Stimulated activated CD8-positive, alpha-beta memory T cell treated with anti-CD3 and anti-CD28 coated beads, Interleukin-7, amount 100 ng/mL, for 1 hour (primary cell): ENCODE measurements around the gene FCRL5.
"Not testable (repeated sequence)": the region's sequence is repeated elsewhere in the genome, so short reads cannot be mapped to it uniquely, and the experiment has no call there.

Source experiments
- DNase-seq, 2 donors: peaks; one replicate each; pipeline ENCODE4 v3.0.0-alpha.2; 2020; ENCODE audit warnings: low read depth in 2 of 2

Gene FCRL5

GRCh38 chr1:157551694-157552693 lies at the start of gene FCRL5:
Gene FCRL5, minus strand, starts transcription at chr1:157552515. Its CDS starts 153 bp downstream, at chr1:157552362.
- DNase-seq = no peak

- no peak for DNase-seq
These were observed 47.9 kb upstream of the FCRL5 start for GRCh38 chr1:157600236-157600635.

- DNase-seq = no peak
These were observed 45.8 kb upstream of the FCRL5 start, which contains the start of gene FCRL4 for GRCh38 chr1:157597959-157598667. Gene FCRL4, minus strand, starts transcription at chr1:157598085. Its CDS starts 141 bp downstream, at chr1:157597944.

GRCh38 chr1:157596384-157596783 lies 44.1 kb upstream of the FCRL5 start:
- DNase-seq = no peak

GRCh38 chr1:157595356-157595755 lies 43.0 kb upstream of the FCRL5 start:
- DNase-seq = no peak

GRCh38 chr1:157585984-157586383 lies 33.7 kb upstream of the FCRL5 start:
- DNase-seq = no peak

- DNase-seq = no peak
These were observed 32.2 kb upstream of the FCRL5 start for GRCh38 chr1:157584503-157584902.

GRCh38 chr1:157580828-157581210 lies 28.5 kb upstream of the FCRL5 start:
- no peak for DNase-seq

GRCh38 chr1:157580179-157580827 lies 28.0 kb upstream of the FCRL5 start:
- no peak for DNase-seq

GRCh38 chr1:157577420-157577819 lies 25.1 kb upstream of the FCRL5 start:
- no peak for DNase-seq

GRCh38 chr1:157575744-157576143 lies 23.4 kb upstream of the FCRL5 start:
- DNase-seq = no peak

GRCh38 chr1:157574836-157575235 lies 22.5 kb upstream of the FCRL5 start:
- DNase-seq = no peak

- DNase-seq = no peak
These were observed 14.4 kb upstream of the FCRL5 start for GRCh38 chr1:157566484-157567300.

- DNase-seq = no peak
These were observed 10.2 kb upstream of the FCRL5 start for GRCh38 chr1:157562515-157562914.

GRCh38 chr1:157558119-157558518 lies 5.8 kb upstream of the FCRL5 start:
- no peak for DNase-seq

GRCh38 chr1:157548081-157548480 lies 4.2 kb downstream of the FCRL5 start:
- DNase-seq = not testable (repeated sequence)

- DNase-seq = no peak
These were observed 9.6 kb downstream of the FCRL5 start for GRCh38 chr1:157542676-157543075.

GRCh38 chr1:157540852-157541251 lies 11.5 kb downstream of the FCRL5 start:
- DNase-seq = no peak

- DNase-seq = no peak
These were observed 12.1 kb downstream of the FCRL5 start for GRCh38 chr1:157540160-157540748.

- no peak for DNase-seq
These were observed 12.7 kb downstream of the FCRL5 start for GRCh38 chr1:157539568-157539967.

- DNase-seq = no peak
These were observed 19.7 kb downstream of the FCRL5 start for GRCh38 chr1:157532569-157532968.
